Measurements from ENCODE around the gene RAB3IL1.

RAB3IL1 gene

DNA sequence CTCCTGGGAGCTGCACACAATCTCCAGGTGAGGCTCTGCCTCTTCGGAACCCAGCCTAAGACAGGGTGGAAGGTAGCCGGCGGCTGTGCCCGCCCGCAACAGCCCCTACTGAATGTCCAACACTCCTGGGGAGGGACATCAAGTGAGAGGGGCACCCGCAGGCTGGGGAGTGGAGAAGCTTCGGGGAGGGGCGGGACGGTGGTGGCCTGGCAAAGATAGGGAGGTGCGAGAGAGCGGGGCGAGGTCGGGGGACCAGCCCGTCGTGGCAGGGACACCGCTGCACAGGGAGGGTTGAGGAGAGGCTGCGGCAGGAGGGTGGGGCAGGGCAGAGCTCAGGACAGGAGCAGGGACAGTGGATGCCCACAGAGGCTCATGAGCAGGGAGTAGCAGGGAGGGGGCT, 17.1 kb downstream of the RAB3IL1 start:
- no peaks in the 10 kb centered on the region for H3K27me3 ChIP-seq (replicated peaks)
- H3K27ac ChIP-seq: no peak overlapping the region
- in situ Hi-C loops (cut with HindIII; ENCODE audit: low pct_ligation_motif_present, low sequenced_read_pairs): loop anchor here (25.0 kb wide), 1 partner anchor 212 kb away; the partner anchor contains the start of gene INCENP
- no peak for DNase-seq
- H3K36me3 ChIP-seq (replicated peaks): no peaks in the 10 kb centered on the region
- TF ChIP-seq CTCF (IDR thresholded peaks at IDR 0.05; ENCODE audit: low read depth, low read length, missing control alignments): no peak
- no peak overlapping the region for H3K4me3 ChIP-seq (ENCODE audit: low read depth, low read length)

- no peak overlapping the region for H3K4me3 ChIP-seq (ENCODE audit: low read depth, low read length)
- peak; percentile 100 for TF ChIP-seq CTCF (IDR thresholded peaks at IDR 0.05; ENCODE audit: low read depth, low read length, missing control alignments)
- peak; percentile 60 for DNase-seq
- H3K36me3 ChIP-seq (replicated peaks): no peaks in the 10 kb centered on the region
- in situ Hi-C loops (cut with HindIII; ENCODE audit: low pct_ligation_motif_present, low sequenced_read_pairs): no loop called here
- H3K27ac ChIP-seq: no peak overlapping the region
- H3K27me3 ChIP-seq (replicated peaks): no peaks in the 10 kb centered on the region
Measured at GRCh38 chr11:61899146-61899841, 18.1 kb downstream of the RAB3IL1 start.

- no peak for DNase-seq
- Histone ChIP-seq H3K36me3 (replicated peaks) (no peaks in the 10 kb centered on the region), H3K4me3 (ENCODE audit: low read depth, low read length) (no peak overlapping the region), H3K27me3 (replicated peaks) (no peaks in the 10 kb centered on the region), H3K27ac (no peak overlapping the region)
- in situ Hi-C loops (cut with HindIII; ENCODE audit: low pct_ligation_motif_present, low sequenced_read_pairs): no loop called here
- no peak for TF ChIP-seq CTCF (IDR thresholded peaks at IDR 0.05; ENCODE audit: low read depth, low read length, missing control alignments)
Measured at GRCh38 chr11:61898247-61898582, 19.2 kb downstream of the RAB3IL1 start.

GRCh38 chr11:61897387-61898246, 19.7 kb downstream of the RAB3IL1 start:
- in situ Hi-C loops (cut with HindIII; ENCODE audit: low pct_ligation_motif_present, low sequenced_read_pairs): no loop called here
- Histone ChIP-seq H3K4me3 (ENCODE audit: low read depth, low read length) (no peak overlapping the region), H3K27ac (no peak overlapping the region), H3K36me3 (replicated peaks) (no peaks in the 10 kb centered on the region), H3K27me3 (replicated peaks) (no peaks in the 10 kb centered on the region)
- peak; percentile 98 for TF ChIP-seq CTCF (IDR thresholded peaks at IDR 0.05; ENCODE audit: low read depth, low read length, missing control alignments)
- DNase-seq: peak; percentile 37

GRCh38 chr11:61896665-61897386, 20.5 kb downstream of the RAB3IL1 start:
- TF ChIP-seq CTCF (IDR thresholded peaks at IDR 0.05; ENCODE audit: low read depth, low read length, missing control alignments): no peak
- DNase-seq: no peak
- Histone ChIP-seq H3K27me3 (replicated peaks) (no peaks in the 10 kb centered on the region), H3K36me3 (replicated peaks) (no peaks in the 10 kb centered on the region), H3K27ac (no peak overlapping the region), H3K4me3 (ENCODE audit: low read depth, low read length) (no peak overlapping the region)
- in situ Hi-C loops (cut with HindIII; ENCODE audit: low pct_ligation_motif_present, low sequenced_read_pairs): no loop called here
